Measurements from ENCODE around the gene MTARC1. TPM values are rescaled to one million over a fixed set of nuclear protein-coding genes. Genes with fewer than 3 reads are reported as not detected.

Gene MTARC1
- total and polyA plus RNA-seq, 9 of the 15 experiments (the other 6 are each of a cell fraction or from before 2014, with no cell fraction given): 0.07 to 0.14 (median 0.11) TPM; not detected in 6

- TF ChIP-seq, protein P1, sequence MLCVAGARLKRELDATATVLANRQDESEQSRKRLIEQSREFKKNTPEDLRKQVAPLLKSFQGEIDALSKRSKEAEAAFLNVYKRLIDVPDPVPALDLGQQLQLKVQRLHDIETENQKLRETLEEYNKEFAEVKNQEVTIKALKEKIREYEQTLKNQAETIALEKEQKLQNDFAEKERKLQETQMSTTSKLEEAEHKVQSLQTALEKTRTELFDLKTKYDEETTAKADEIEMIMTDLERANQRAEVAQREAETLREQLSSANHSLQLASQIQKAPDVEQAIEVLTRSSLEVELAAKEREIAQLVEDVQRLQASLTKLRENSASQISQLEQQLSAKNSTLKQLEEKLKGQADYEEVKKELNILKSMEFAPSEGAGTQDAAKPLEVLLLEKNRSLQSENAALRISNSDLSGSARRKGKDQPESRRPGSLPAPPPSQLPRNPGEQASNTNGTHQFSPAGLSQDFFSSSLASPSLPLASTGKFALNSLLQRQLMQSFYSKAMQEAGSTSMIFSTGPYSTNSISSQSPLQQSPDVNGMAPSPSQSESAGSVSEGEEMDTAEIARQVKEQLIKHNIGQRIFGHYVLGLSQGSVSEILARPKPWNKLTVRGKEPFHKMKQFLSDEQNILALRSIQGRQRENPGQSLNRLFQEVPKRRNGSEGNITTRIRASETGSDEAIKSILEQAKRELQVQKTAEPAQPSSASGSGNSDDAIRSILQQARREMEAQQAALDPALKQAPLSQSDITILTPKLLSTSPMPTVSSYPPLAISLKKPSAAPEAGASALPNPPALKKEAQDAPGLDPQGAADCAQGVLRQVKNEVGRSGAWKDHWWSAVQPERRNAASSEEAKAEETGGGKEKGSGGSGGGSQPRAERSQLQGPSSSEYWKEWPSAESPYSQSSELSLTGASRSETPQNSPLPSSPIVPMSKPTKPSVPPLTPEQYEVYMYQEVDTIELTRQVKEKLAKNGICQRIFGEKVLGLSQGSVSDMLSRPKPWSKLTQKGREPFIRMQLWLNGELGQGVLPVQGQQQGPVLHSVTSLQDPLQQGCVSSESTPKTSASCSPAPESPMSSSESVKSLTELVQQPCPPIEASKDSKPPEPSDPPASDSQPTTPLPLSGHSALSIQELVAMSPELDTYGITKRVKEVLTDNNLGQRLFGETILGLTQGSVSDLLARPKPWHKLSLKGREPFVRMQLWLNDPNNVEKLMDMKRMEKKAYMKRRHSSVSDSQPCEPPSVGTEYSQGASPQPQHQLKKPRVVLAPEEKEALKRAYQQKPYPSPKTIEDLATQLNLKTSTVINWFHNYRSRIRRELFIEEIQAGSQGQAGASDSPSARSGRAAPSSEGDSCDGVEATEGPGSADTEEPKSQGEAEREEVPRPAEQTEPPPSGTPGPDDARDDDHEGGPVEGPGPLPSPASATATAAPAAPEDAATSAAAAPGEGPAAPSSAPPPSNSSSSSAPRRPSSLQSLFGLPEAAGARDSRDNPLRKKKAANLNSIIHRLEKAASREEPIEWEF (CRISPR knock-in tag; IDR thresholded peaks at IDR 0.05): no peak
- TF ChIP-seq CEBPG (CRISPR knock-in tag; IDR thresholded peaks at IDR 0.05) (no peak), CEBPG (tag; conservative IDR thresholded peaks at IDR 0.05 in 1 of 2, IDR thresholded peaks at IDR 0.05 in 1 of 2) (no peak), ZNF146 (CRISPR knock-in tag; IDR thresholded peaks at IDR 0.05; ENCODE audit: unreplicated experiment) (no peak), ZNF253 (CRISPR knock-in tag; conservative IDR thresholded peaks at IDR 0.05) (no peak)
These were observed 31.9 kb downstream of the MTARC1 start (continued) for GRCh38 chr1:220818421-220819173.
